Neural progenitor cell (in vitro differentiated cells): ENCODE data around the gene P3H2.

Experiments
- EZH2 ChIP-seq: fragments of 200-600 bp; sonication (generic); IDR thresholded peaks from 2 replicates; pipeline ENCODE4 v1.6.1; 2017; ENCODE audit warnings: antibody characterized with exemption, mild to moderate bottlenecking, moderate library complexity
- TF ChIP-seq, protein P1 (sequence below): fragments of 200-600 bp; sonication (generic); IDR thresholded peaks from 2 replicates; pipeline ENCODE4 v1.5.1; 2017; ENCODE audit warnings: antibody characterized with exemption, mild to moderate bottlenecking

DNA sequence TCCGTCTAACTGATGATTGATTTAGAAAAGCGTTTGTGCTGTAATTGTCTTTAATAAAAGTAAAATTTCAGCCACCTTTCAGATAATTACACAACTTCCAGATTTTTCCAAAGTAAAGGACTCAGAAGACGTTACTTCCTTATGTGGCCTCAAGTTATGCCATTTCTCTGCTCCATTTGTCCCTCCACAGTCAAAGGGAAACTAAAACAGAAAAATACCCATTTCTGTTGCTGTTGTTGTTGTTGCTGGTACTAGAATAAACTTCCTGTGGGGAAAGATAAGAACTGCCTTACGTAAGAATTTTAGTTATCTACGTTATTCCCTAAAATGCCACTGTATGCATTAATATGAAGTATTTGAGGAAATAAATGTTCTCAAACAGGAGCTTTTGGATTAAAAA lies 153.9 kb downstream of the P3H2 start:
- TF ChIP-seq EZH2: no peak
- TF ChIP-seq, protein P1, sequence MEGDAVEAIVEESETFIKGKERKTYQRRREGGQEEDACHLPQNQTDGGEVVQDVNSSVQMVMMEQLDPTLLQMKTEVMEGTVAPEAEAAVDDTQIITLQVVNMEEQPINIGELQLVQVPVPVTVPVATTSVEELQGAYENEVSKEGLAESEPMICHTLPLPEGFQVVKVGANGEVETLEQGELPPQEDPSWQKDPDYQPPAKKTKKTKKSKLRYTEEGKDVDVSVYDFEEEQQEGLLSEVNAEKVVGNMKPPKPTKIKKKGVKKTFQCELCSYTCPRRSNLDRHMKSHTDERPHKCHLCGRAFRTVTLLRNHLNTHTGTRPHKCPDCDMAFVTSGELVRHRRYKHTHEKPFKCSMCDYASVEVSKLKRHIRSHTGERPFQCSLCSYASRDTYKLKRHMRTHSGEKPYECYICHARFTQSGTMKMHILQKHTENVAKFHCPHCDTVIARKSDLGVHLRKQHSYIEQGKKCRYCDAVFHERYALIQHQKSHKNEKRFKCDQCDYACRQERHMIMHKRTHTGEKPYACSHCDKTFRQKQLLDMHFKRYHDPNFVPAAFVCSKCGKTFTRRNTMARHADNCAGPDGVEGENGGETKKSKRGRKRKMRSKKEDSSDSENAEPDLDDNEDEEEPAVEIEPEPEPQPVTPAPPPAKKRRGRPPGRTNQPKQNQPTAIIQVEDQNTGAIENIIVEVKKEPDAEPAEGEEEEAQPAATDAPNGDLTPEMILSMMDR: no peak
